HL-60 (cell line): Measurements from ENCODE around the gene ZG16B.

Experiments used
- GABPA ChIP-seq: IDR thresholded peaks from 2 replicates; pipeline ENCODE4 v1.6.1; 2012; ENCODE audit warnings: low read depth
- POLR2AphosphoS5 ChIP-seq: IDR thresholded peaks from 2 replicates; pipeline ENCODE4 v1.6.1; 2012; ENCODE audit warnings: low read depth

GRCh38 chr16:2810651-2811050 lies 19.5 kb upstream of the ZG16B start:
- TF ChIP-seq GABPA: no peak
- no peak for TF ChIP-seq POLR2AphosphoS5
